PC-9 (cell line): ENCODE measurements around the gene SPATS2. TPM values are rescaled to one million over a fixed set of nuclear protein-coding genes. Genes with fewer than 3 reads are reported as not detected.
"Not testable (repeated sequence)": the region's sequence is repeated elsewhere in the genome, so short reads cannot be mapped to it uniquely, and the experiment has no call there.

Experiments
- BruUV-seq: library from RNA; stranded (reverse); fragments of 400-500 nt; replicated peaks from 2 replicates; lab custom pipeline; 2021; lab: Mats Ljungman, UMichigan
- CTCF ChIA-PET: fragments of 300-600 bp; sonication (Branson Sonifier 250); formaldehyde crosslinking; loops from one replicate; lab custom pipeline; 2022; ENCODE audit warnings: antibody characterized with exemption; lab: Charles Lee
- POLR2A ChIA-PET: fragments of 300-600 bp; sonication (Branson Sonifier 250); formaldehyde crosslinking; loops from one replicate; lab custom pipeline; 2022; ENCODE audit warnings: antibody characterized with exemption; ENCODE audit not compliant: unreplicated experiment; lab: Charles Lee
- DNase-seq, 2 experiments: peaks; one replicate each; pipeline versions ENCODE4 v3.0.0 to v3.0.0-alpha.2; 2015 to 2022; ENCODE audit warnings: mixed read lengths in 1 of 2
- H2AFZ ChIP-seq: fragments of 200-600 bp; sonication (generic); 2 replicates; pipeline ENCODE4 v1.8.1; 2017; ENCODE audit warnings: antibody characterized with exemption
- H3F3A ChIP-seq: fragments of 200-600 bp; sonication (generic); 2 replicates; pipeline ENCODE4 v1.8.1; 2017; ENCODE audit warnings: antibody characterized with exemption, mild to moderate bottlenecking, low read depth; ENCODE audit not compliant: insufficient read depth
- H3K27ac ChIP-seq: fragments of 200-600 bp; sonication (generic); 2 replicates; pipeline ENCODE4 v1.6.1; 2016; ENCODE audit warnings: mixed run types
- H3K27me3 ChIP-seq: fragments of 200-600 bp; sonication (generic); 2 replicates; pipeline ENCODE4 v1.6.1; 2016; ENCODE audit warnings: low read depth, mixed run types; ENCODE audit not compliant: insufficient read depth
- H3K36me3 ChIP-seq: fragments of 200-600 bp; sonication (generic); 2 replicates; pipeline ENCODE4 v1.6.1; 2016; ENCODE audit warnings: low read depth, mixed run types
- H3K4me1 ChIP-seq: fragments of 200-600 bp; sonication (generic); replicated peaks from 2 replicates; pipeline ENCODE4 v1.6.1; 2016; ENCODE audit warnings: mixed run types; ENCODE audit not compliant: insufficient read depth
- H3K4me2 ChIP-seq: fragments of 200-600 bp; sonication (generic); 2 replicates; pipeline ENCODE4 v1.6.1; 2017; ENCODE audit warnings: mixed run types
- H3K4me3 ChIP-seq: fragments of 200-600 bp; sonication (generic); 2 replicates; pipeline ENCODE4 v1.6.1; 2016; ENCODE audit warnings: mixed run types
- H3K79me2 ChIP-seq: fragments of 200-600 bp; sonication (generic); 2 replicates; pipeline ENCODE4 v1.6.1; 2017; ENCODE audit warnings: low read depth, mixed run types
- H3K9me2 ChIP-seq: fragments of 200-600 bp; sonication (generic); 2 replicates; pipeline ENCODE4 v1.8.1; 2017; ENCODE audit warnings: mild to moderate bottlenecking; ENCODE audit not compliant: insufficient read depth
- H3K9me3 ChIP-seq: fragments of 200-600 bp; sonication (generic); 2 replicates; pipeline ENCODE4 v1.8.1; 2016; ENCODE audit warnings: low read depth; ENCODE audit not compliant: insufficient read depth
- H4K20me1 ChIP-seq: fragments of 200-600 bp; sonication (generic); 2 replicates; pipeline ENCODE4 v1.8.1; 2017; ENCODE audit not compliant: insufficient read depth
- CTCF ChIP-seq: fragments of 200-600 bp; sonication (generic); conservative IDR thresholded peaks from 2 replicates; pipeline ENCODE4 v1.6.1; 2017; ENCODE audit warnings: mixed run types, antibody characterized with exemption, mild to moderate bottlenecking, moderate library complexity
- EZH2 ChIP-seq: fragments of 200-600 bp; sonication (generic); IDR thresholded peaks from 2 replicates; pipeline ENCODE4 v1.8.0; 2017; ENCODE audit warnings: antibody characterized with exemption, low read depth
- intact Hi-C: fragments of 100-400 bp; cut with micrococcal nuclease; formaldehyde crosslinking; loops from one replicate; pipeline ENCODE4 v1.10.0; 2022; ENCODE audit not compliant: unreplicated experiment
- total RNA-seq: library from RNA; stranded (reverse); gene quantifications from 2 replicates; pipeline ENCODE4 v1.2.3, GENCODE V29; 2021

SPATS2 gene
- total RNA-seq, 1 experiment from 2014 or later: 65.1 TPM

DNA sequence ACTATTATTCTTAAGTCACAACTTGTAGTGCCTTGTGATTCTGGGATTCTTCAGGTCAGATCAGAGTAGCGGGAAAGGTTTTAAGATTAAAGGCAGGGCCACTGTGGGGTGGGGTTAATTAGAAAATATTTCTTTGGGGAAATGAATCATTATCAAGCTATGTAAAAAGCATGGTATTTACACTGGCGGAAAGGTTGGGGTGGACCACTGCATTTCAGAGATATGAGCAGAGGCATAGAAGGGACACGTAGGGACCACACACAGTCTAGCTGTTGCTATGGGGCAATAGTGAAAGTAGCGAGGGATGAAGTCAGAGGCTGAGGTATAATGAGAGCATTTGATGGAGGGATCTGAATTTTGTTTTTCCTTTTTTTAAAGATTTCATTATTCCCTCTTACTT is 139.9 kb downstream of the SPATS2 start:
- CTCF ChIA-PET: interaction anchor here (0.7 kb wide), 1 partner anchor 24 kb away, joined by 4 read pairs; no protein-coding TSS in a partner anchor

GRCh38 chr12:49509681-49510080 is 142.4 kb downstream of the SPATS2 start:
- intact Hi-C loops: not testable (repeated sequence)

More for the DNA sequence above, 139.9 kb downstream of the SPATS2 start:
- Histone ChIP-seq H3K27ac (no peak overlapping the region), H3F3A (peaks cover 6% of the 10 kb centered on the region), H3K27me3 (no peaks in the 10 kb centered on the region), H3K36me3 (no peaks in the 10 kb centered on the region; the same call in 1 of the 2 replicates), H3K4me3 (no peak overlapping the region), H3K4me1 (no peaks in the 10 kb centered on the region), H2AFZ (no peak overlapping the region), H3K79me2 (no peaks in the 10 kb centered on the region), H3K9me2 (no peaks in the 10 kb centered on the region), H3K4me2 (no peak overlapping the region), H4K20me1 (no peaks in the 10 kb centered on the region), H3K9me3 (no peaks in the 10 kb centered on the region)
- DNase-seq: no peak
- TF ChIP-seq CTCF: no peak
- TF ChIP-seq EZH2: no peak
- POLR2A ChIA-PET: interaction anchor here (0.6 kb wide), 2 partner anchors 140 to 149 kb away, joined by 4 to 7 read pairs; no protein-coding TSS in a partner anchor
- intact Hi-C loops: no loop called here
- BruUV-seq: no TSS peak

DNA sequence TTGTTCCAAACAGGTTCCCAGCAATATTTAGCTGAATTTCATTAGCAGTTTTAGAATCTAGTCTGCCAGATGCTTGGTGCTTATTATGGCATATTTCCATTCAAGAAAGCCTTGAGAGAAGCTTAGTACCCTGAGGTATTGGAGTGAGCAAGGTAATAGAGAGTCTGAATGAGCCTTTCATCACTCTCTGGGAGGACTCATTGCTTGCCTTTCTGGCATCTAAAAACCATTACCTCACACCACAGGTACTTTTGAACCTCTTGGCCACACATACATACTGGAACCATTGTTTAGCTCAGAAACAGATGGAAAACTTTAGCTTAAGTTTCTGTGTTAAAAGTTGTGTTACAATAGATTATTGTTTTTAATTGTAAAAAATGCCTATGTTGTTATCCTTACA is 144.1 kb downstream of the SPATS2 start:
- Histone ChIP-seq H3K36me3 (no peaks in the 10 kb centered on the region), H3K27ac (no peak overlapping the region), H4K20me1 (no peaks in the 10 kb centered on the region), H3K79me2 (no peaks in the 10 kb centered on the region), H3K4me3 (no peak overlapping the region), H3K4me1 (peaks cover 11% of the 10 kb centered on the region), H3K4me2 (no peak overlapping the region), H3F3A (peaks cover 30% of the 10 kb centered on the region), H2AFZ (no peak overlapping the region), H3K9me2 (no peaks in the 10 kb centered on the region), H3K9me3 (no peaks in the 10 kb centered on the region), H3K27me3 (no peaks in the 10 kb centered on the region)
- CTCF ChIA-PET: interaction anchor here (4.4 kb wide), 1 partner anchor 153 kb away, joined by 51 read pairs; no protein-coding TSS in a partner anchor
- TF ChIP-seq EZH2 (no peak), CTCF (no peak)
- DNase-seq: no peak
- BruUV-seq: no TSS peak
- intact Hi-C loops: no loop called here
- POLR2A ChIA-PET: interaction anchor here (0.6 kb wide), 1 partner anchor 154 kb away, joined by 9 read pairs; no protein-coding TSS in a partner anchor

More at GRCh38 chr12:49509681-49510080, 142.4 kb downstream of the SPATS2 start:
- H3K9me2 ChIP-seq, H3K27ac ChIP-seq, H3K36me3 ChIP-seq, H4K20me1 ChIP-seq, POLR2A ChIA-PET, H2AFZ ChIP-seq, H3K9me3 ChIP-seq, H3K4me1 ChIP-seq, BruUV-seq, H3K4me3 ChIP-seq, H3K79me2 ChIP-seq, H3K4me2 ChIP-seq, H3K27me3 ChIP-seq, DNase-seq: not testable (repeated sequence)
- peaks cover 24% of the 10 kb centered on the region for H3F3A ChIP-seq
- CTCF ChIA-PET: interaction anchor here (0.6 kb wide), 2 partner anchors 11 to 28 kb away, joined by 10 to 17 read pairs; no protein-coding TSS in a partner anchor
